GM20431 (cell line): ENCODE measurements around the gene FBXO3.
"Not testable (repeated sequence)": the region's sequence is repeated elsewhere in the genome, so short reads cannot be mapped to it uniquely, and the experiment has no call there.

Experiments used
- in situ Hi-C: fragments of 300-500 bp; cut with MseI, MboI; formaldehyde crosslinking; loops from one replicate; pipeline ENCODE4 v1.15.0; 2020; ENCODE audit warnings: low sequenced_read_pairs; ENCODE audit not compliant: unreplicated experiment

The FBXO3 gene

GRCh38 chr11:33773987-33774735, at the start of gene FBXO3:
FBXO3 (minus strand) TSS chr11:33774520; CDS start chr11:33774497, 23 bp downstream.
- in situ Hi-C loops = no loop called here

GRCh38 chr11:33822981-33823380, 48.7 kb upstream of the FBXO3 start:
- in situ Hi-C loops = loop anchor here (25.0 kb wide), 1 partner anchor 461 kb away; no protein-coding TSS in a partner anchor

GRCh38 chr11:33819278-33820035, 45.1 kb upstream of the FBXO3 start:
- in situ Hi-C loops = loop anchor here (25.0 kb wide), 1 partner anchor 457 kb away; no protein-coding TSS in a partner anchor

- in situ Hi-C loops = loop anchor here (25.0 kb wide), 1 partner anchor 446 kb away; no protein-coding TSS in a partner anchor
Measured at GRCh38 chr11:33808228-33808828, 34.0 kb upstream of the FBXO3 start.

- in situ Hi-C loops = loop anchor here (25.0 kb wide), 1 partner anchor 442 kb away; no protein-coding TSS in a partner anchor
Measured at GRCh38 chr11:33804471-33804870, 30.2 kb upstream of the FBXO3 start.

GRCh38 chr11:33802194-33802950, 28.1 kb upstream of the FBXO3 start:
- in situ Hi-C loops = loop anchor here (25.0 kb wide), 1 partner anchor 440 kb away; no protein-coding TSS in a partner anchor

- in situ Hi-C loops = loop anchor here (25.0 kb wide), 1 partner anchor 440 kb away; no protein-coding TSS in a partner anchor
Measured at GRCh38 chr11:33801821-33802193, 27.5 kb upstream of the FBXO3 start.

- in situ Hi-C loops = no loop called here
Measured at GRCh38 chr11:33797879-33798278, 23.6 kb upstream of the FBXO3 start.

- in situ Hi-C loops = no loop called here
Measured at GRCh38 chr11:33790040-33790439, 15.7 kb upstream of the FBXO3 start.

- in situ Hi-C loops = not testable (repeated sequence)
Measured at GRCh38 chr11:33788095-33788494, 13.8 kb upstream of the FBXO3 start.

GRCh38 chr11:33787076-33787475, 12.8 kb upstream of the FBXO3 start:
- in situ Hi-C loops = no loop called here

GRCh38 chr11:33785609-33786008, 11.3 kb upstream of the FBXO3 start:
- in situ Hi-C loops = no loop called here

- in situ Hi-C loops = no loop called here
Measured at GRCh38 chr11:33779849-33780528, 5.7 kb upstream of the FBXO3 start.

- in situ Hi-C loops = no loop called here
Measured at GRCh38 chr11:33778675-33779074, 4.4 kb upstream of the FBXO3 start.

GRCh38 chr11:33777906-33778305, 3.6 kb upstream of the FBXO3 start:
- in situ Hi-C loops = no loop called here

- in situ Hi-C loops = no loop called here
Measured at GRCh38 chr11:33775832-33776470, 1.6 kb upstream of the FBXO3 start.

- in situ Hi-C loops = no loop called here
Measured at GRCh38 chr11:33775467-33775807, 1.1 kb upstream of the FBXO3 start.

- in situ Hi-C loops = no loop called here
Measured at GRCh38 chr11:33774736-33775466, 581 bp upstream of the FBXO3 start.
